Stimulated activated CD8-positive, alpha-beta memory T cell treated with anti-CD3 and anti-CD28 coated beads, Interleukin-12 subunit alpha, Interleukin-12 subunit beta, amount 100 ng/mL, for 4 hours (primary cell): ENCODE results near the gene PPM1A.

ENCODE experiments used
- DNase-seq: peaks from one replicate; pipeline ENCODE4 v3.0.0-alpha.2; 2020; ENCODE audit warnings: low read depth

The PPM1A gene

GRCh38 chr14:60323199-60323896 lies 74.3 kb downstream of the PPM1A start:
- DNase-seq = no peak

GRCh38 chr14:60324837-60325236 lies 75.8 kb downstream of the PPM1A start:
- DNase-seq = no peak

GRCh38 chr14:60326274-60326673 lies 77.3 kb downstream of the PPM1A start:
- DNase-seq = no peak

GRCh38 chr14:60327447-60328331 lies 78.7 kb downstream of the PPM1A start:
- DNase-seq = peak; percentile 8

- no peak for DNase-seq
Measured at GRCh38 chr14:60328583-60328982, 79.6 kb downstream of the PPM1A start.

- DNase-seq = no peak
Measured at GRCh38 chr14:60329274-60329673, 80.3 kb downstream of the PPM1A start.

GRCh38 chr14:60331201-60332045 lies 82.4 kb downstream of the PPM1A start:
- DNase-seq = peak; percentile 53

- no peak for DNase-seq
Measured at GRCh38 chr14:60332046-60332399, 83.0 kb downstream of the PPM1A start.

GRCh38 chr14:60332869-60333268 lies 83.8 kb downstream of the PPM1A start:
- DNase-seq = no peak

GRCh38 chr14:60339571-60339970 lies 90.5 kb downstream of the PPM1A start:
- DNase-seq = no peak

- no peak for DNase-seq
Measured at GRCh38 chr14:60343571-60344071, 94.6 kb downstream of the PPM1A start.

- no peak for DNase-seq
Measured at GRCh38 chr14:60344751-60345150, 95.7 kb downstream of the PPM1A start.

GRCh38 chr14:60346706-60347105 lies 97.7 kb downstream of the PPM1A start:
- no peak for DNase-seq

GRCh38 chr14:60348211-60348610 lies 99.2 kb downstream of the PPM1A start:
- DNase-seq = no peak
